Epithelial cell of umbilical artery (primary cell): ENCODE data around the gene NRF1. TPM values are rescaled to one million over a fixed set of nuclear protein-coding genes. Genes with fewer than 3 reads are reported as not detected.

Source experiments
- total RNA-seq: library from RNA; depleted of rRNA; stranded (reverse); fragments of >200 nt; gene quantifications from 2 replicates; pipeline ENCODE4 v1.2.3, GENCODE V29; 2014

Gene NRF1
- total RNA-seq, result 12.7 and 15.7 TPM in 2 replicates

GRCh38 chr7:129611246-129612111 lies at the start of gene NRF1:
NRF1 (plus strand) TSS chr7:129611720; CDS start chr7:129657352, 45,632 bp downstream.

Other genes with a start within 250 kb of the NRF1 start
- 2.6 and 11.2 TPM in 2 replicates for gene STRIP2, start 177.3 kb upstream of the NRF1 start, total RNA-seq
- 0.46 TPM in 1 of 2 replicates, not detected in the other for gene SMKR1, start 109.2 kb upstream of the NRF1 start, total RNA-seq